Endothelial cell of umbilical vein (primary cell): Measurements from ENCODE around the gene ARFGAP3. TPM values are rescaled to one million over a fixed set of nuclear protein-coding genes. Genes with fewer than 3 reads are reported as not detected.

Experiments
- BruUV-seq: library from RNA; stranded (reverse); fragments of 400-500 nt; replicated peaks from 2 replicates; lab custom pipeline; 2021; lab: Mats Ljungman, UMichigan
- CTCF ChIA-PET: fragments of 300-600, 350-600 bp; sonication (Branson Sonifier 250); formaldehyde crosslinking; loops from one replicate; lab custom pipeline; 2021; ENCODE audit warnings: antibody characterized with exemption, inconsistent platforms; lab: Charles Lee
- POLR2A ChIA-PET: fragments of 300-600, 350-600 bp; sonication (Branson Sonifier 250); formaldehyde crosslinking; loops from one replicate; lab custom pipeline; 2021; ENCODE audit warnings: antibody characterized with exemption, inconsistent platforms; lab: Charles Lee
- DNase-seq: peaks from one replicate; pipeline ENCODE4 v3.0.0-alpha.2; 2011; ENCODE audit warnings: low read depth, low spot score
- FAIRE-seq: peaks from 2 replicates; lab custom pipeline; 2011; peaks lifted over from hg19 to GRCh38; lab: Jason Lieb, UNC
- H2AFZ ChIP-seq: 2 replicates; pipeline ENCODE4 v1.6.0; 2012; ENCODE audit warnings: low read depth, low read length, control low read depth, inconsistent platforms
- H3K27ac ChIP-seq: 2 replicates; pipeline ENCODE4 v1.5.1; 2011; ENCODE audit warnings: low read depth, mild to moderate bottlenecking, control low read depth, low read length, moderate library complexity; ENCODE audit not compliant: insufficient read depth
- H3K27me3 ChIP-seq, 2 experiments: 2 replicates each; pipeline versions ENCODE4 v1.6.0 to v1.6.1; 2011; ENCODE audit warnings: low read length in 2 of 2, mixed read lengths in 1 of 2; ENCODE audit not compliant: control insufficient read depth in 2 of 2, insufficient read depth in 2 of 2
- H3K36me3 ChIP-seq, 2 experiments: 2 replicates in 1 of 2; 3 replicates in 1 of 2; pipeline ENCODE4 v1.5.1; 2011; ENCODE audit warnings: low read length in 2 of 2, mild to moderate bottlenecking in 1 of 2, moderate library complexity in 1 of 2; ENCODE audit not compliant: control insufficient read depth in 2 of 2, insufficient read depth in 2 of 2; ENCODE audit errors: extremely low read depth in 1 of 2
- H3K4me1 ChIP-seq: 3 replicates; pipeline ENCODE4 v1.5.1; 2011; ENCODE audit warnings: mild to moderate bottlenecking, low read length; ENCODE audit not compliant: control insufficient read depth, insufficient read depth; ENCODE audit errors: extremely low read depth
- H3K4me2 ChIP-seq: 2 replicates; pipeline ENCODE4 v1.6.1; 2011; ENCODE audit warnings: low read length, control low read depth, mixed read lengths; ENCODE audit not compliant: insufficient read depth
- H3K4me3 ChIP-seq, 3 experiments: fragments of 200-600 bp in 1 of 3; sonication (generic), shearing (Covaris generic) in 1 of 3; replicated peaks in 1 of 3; 2 replicates each; pipeline ENCODE4 v1.5.1; 2011 to 2016; ENCODE audit warnings: control low read depth in 3 of 3, low read length in 3 of 3, mild to moderate bottlenecking in 2 of 3, inconsistent platforms in 1 of 3, low read depth in 1 of 3, moderate library complexity in 1 of 3; ENCODE audit not compliant: insufficient read depth in 1 of 3
- H3K79me2 ChIP-seq: 2 replicates; pipeline ENCODE4 v1.6.0; 2012; ENCODE audit warnings: low read length, inconsistent platforms; ENCODE audit not compliant: control insufficient read depth, insufficient read depth
- H3K9ac ChIP-seq: replicated peaks from 2 replicates; pipeline ENCODE3; 2011; ENCODE audit warnings: low read length, control low read depth; ENCODE audit not compliant: insufficient read depth; ENCODE audit errors: extremely low read depth
- H3K9me1 ChIP-seq: replicated peaks from 3 replicates; pipeline ENCODE4 v1.6.0; 2011; ENCODE audit warnings: mild to moderate bottlenecking, low read length; ENCODE audit not compliant: control insufficient read depth, insufficient read depth; ENCODE audit errors: extremely low read depth
- H3K9me3 ChIP-seq: replicated peaks from 2 replicates; pipeline ENCODE4 v1.5.1; 2012; ENCODE audit warnings: low read length, inconsistent platforms; ENCODE audit not compliant: control insufficient read depth, insufficient read depth
- H4K20me1 ChIP-seq: replicated peaks from 2 replicates; pipeline ENCODE3; 2011; ENCODE audit warnings: mild to moderate bottlenecking, low read length; ENCODE audit not compliant: control insufficient read depth, insufficient read depth; ENCODE audit errors: extremely low read depth
- EZH2 ChIP-seq: IDR thresholded peaks from 2 replicates; pipeline ENCODE4 v1.6.1; 2012; ENCODE audit warnings: borderline replicate concordance, low read depth, mild to moderate bottlenecking, moderate library complexity, low read length, inconsistent platforms; ENCODE audit not compliant: severe bottlenecking
- FOS ChIP-seq: IDR thresholded peaks from 2 replicates; pipeline ENCODE4 v1.6.1; 2011; ENCODE audit warnings: mild to moderate bottlenecking, low read length, moderate library complexity, borderline replicate concordance; ENCODE audit not compliant: insufficient read depth
- GATA2 ChIP-seq: IDR thresholded peaks from 2 replicates; pipeline ENCODE4 v1.7.0; 2011; ENCODE audit warnings: low read depth, mild to moderate bottlenecking, moderate library complexity, mixed read lengths, low read length; ENCODE audit not compliant: insufficient read length, insufficient read depth
- JUN ChIP-seq: IDR thresholded peaks from 2 replicates; pipeline ENCODE4 v1.6.1; 2011; ENCODE audit warnings: borderline replicate concordance, low read depth; ENCODE audit not compliant: insufficient read length, insufficient read depth
- MYC ChIP-seq: IDR thresholded peaks from one replicate; pipeline ENCODE4 v1.6.1; 2011; ENCODE audit warnings: mild to moderate bottlenecking, low read depth, low read length
- POLR2A ChIP-seq: IDR thresholded peaks from 2 replicates; pipeline ENCODE4 v1.6.1; 2012; ENCODE audit warnings: low read depth, mild to moderate bottlenecking, control low read depth, low read length
- POLR2AphosphoS5 ChIP-seq: IDR thresholded peaks from 2 replicates; pipeline ENCODE4 v1.6.1; 2012; ENCODE audit warnings: low read depth, mild to moderate bottlenecking, control low read depth, low read length, moderate library complexity; ENCODE audit not compliant: insufficient read depth
- dilution Hi-C: fragments of 300-500 bp; cut with MboI; formaldehyde crosslinking; loops from one replicate; pipeline ENCODE4 v1.15.0; 2019; ENCODE audit warnings: low sequenced_read_pairs; ENCODE audit not compliant: extremely low pct_ligation_motif_present
- intact Hi-C: fragments of 100-400 bp; cut with micrococcal nuclease; formaldehyde crosslinking; loops from one replicate; pipeline ENCODE4 v1.10.0; 2022
- polyA plus RNA-seq, 4 experiments: library from polyadenylated mRNA; depleted of rRNA in 3 of 4; stranded (reverse) in 3 of 4; unstranded in 1 of 4; fragments of >200 nt; gene quantifications; 2 replicates each; pipeline versions ENCODE4 v1.2.1 to v1.2.3, GENCODE V29; 2011 to 2012; ENCODE audit warnings: missing spikeins in 1 of 4
- total RNA-seq: library from RNA; stranded (reverse); gene quantifications from 2 replicates; pipeline ENCODE4 v1.2.3, GENCODE V29; 2021
- TF ChIP-seq, protein P1 (sequence below), 2 donors: IDR thresholded peaks; 1 replicate in 1 of 2; 2 replicates in 1 of 2; pipeline ENCODE4 v1.5.1; 2011; ENCODE audit warnings: low read length in 2 of 2, mild to moderate bottlenecking in 2 of 2, moderate library complexity in 2 of 2, control low read depth in 1 of 2, inconsistent platforms in 1 of 2, low read depth in 1 of 2; ENCODE audit not compliant: insufficient read depth in 1 of 2; ENCODE audit errors: extremely low read depth in 1 of 2
- TF ChIP-seq, protein P2 (sequence below): IDR thresholded peaks from 2 replicates; pipeline ENCODE4 v1.6.1; 2011; ENCODE audit not compliant: insufficient read depth, insufficient read length

The ARFGAP3 gene
- total and polyA plus RNA-seq, 2 donors (not counting 3 experiments of a cell fraction or from before 2014, with no cell fraction given) = 29.1 to 33.4 TPM

GRCh38 chr22:42770448-42770726, 86.7 kb downstream of the ARFGAP3 start:
- H3K27me3 ChIP-seq = no peaks in the 10 kb centered on the region
- no peak for DNase-seq
- H3K27ac ChIP-seq = no peak overlapping the region
- FAIRE-seq = no peak
- CTCF ChIA-PET = interaction anchor here (1.0 to 1.1 kb wide), 3 partner anchors 15 to 190 kb away, joined by 3 read pairs; no protein-coding TSS in a partner anchor
- no peak overlapping the region for H3K9ac ChIP-seq
- no peaks in the 10 kb centered on the region for H3K9me3 ChIP-seq
- POLR2A ChIA-PET = no interaction called here
- no peaks in the 10 kb centered on the region for H3K9me1 ChIP-seq
- dilution Hi-C loops = no loop called here
- intact Hi-C loops = no loop called here
- no peak overlapping the region for H3K4me2 ChIP-seq
- TF ChIP-seq EZH2 (no peak), POLR2AphosphoS5 (no peak), JUN (no peak), POLR2A (no peak), MYC (no peak), GATA2 (no peak), FOS (no peak)
- TF ChIP-seq, protein P1, sequence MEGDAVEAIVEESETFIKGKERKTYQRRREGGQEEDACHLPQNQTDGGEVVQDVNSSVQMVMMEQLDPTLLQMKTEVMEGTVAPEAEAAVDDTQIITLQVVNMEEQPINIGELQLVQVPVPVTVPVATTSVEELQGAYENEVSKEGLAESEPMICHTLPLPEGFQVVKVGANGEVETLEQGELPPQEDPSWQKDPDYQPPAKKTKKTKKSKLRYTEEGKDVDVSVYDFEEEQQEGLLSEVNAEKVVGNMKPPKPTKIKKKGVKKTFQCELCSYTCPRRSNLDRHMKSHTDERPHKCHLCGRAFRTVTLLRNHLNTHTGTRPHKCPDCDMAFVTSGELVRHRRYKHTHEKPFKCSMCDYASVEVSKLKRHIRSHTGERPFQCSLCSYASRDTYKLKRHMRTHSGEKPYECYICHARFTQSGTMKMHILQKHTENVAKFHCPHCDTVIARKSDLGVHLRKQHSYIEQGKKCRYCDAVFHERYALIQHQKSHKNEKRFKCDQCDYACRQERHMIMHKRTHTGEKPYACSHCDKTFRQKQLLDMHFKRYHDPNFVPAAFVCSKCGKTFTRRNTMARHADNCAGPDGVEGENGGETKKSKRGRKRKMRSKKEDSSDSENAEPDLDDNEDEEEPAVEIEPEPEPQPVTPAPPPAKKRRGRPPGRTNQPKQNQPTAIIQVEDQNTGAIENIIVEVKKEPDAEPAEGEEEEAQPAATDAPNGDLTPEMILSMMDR (IDR thresholded peaks at IDR 0.05; ENCODE audit: extremely low read depth in 1 of 2, insufficient read depth in 1 of 2, low read depth in 1 of 2, low read length in 2 of 2) = no peak
- TF ChIP-seq, protein P2, sequence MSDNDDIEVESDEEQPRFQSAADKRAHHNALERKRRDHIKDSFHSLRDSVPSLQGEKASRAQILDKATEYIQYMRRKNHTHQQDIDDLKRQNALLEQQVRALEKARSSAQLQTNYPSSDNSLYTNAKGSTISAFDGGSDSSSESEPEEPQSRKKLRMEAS = no peak
- BruUV-seq = no TSS peak
- H2AFZ ChIP-seq = no peak overlapping the region
- no peaks in the 10 kb centered on the region for H3K36me3 ChIP-seq
- H3K79me2 ChIP-seq = no peaks in the 10 kb centered on the region
- H3K4me3 ChIP-seq = no peak overlapping the region
- no peaks in the 10 kb centered on the region for H4K20me1 ChIP-seq
- no peaks in the 10 kb centered on the region for H3K4me1 ChIP-seq
